ENCODE data around the gene SLC16A8. TPM values are rescaled to one million over a fixed set of nuclear protein-coding genes. Genes with fewer than 3 reads are reported as not detected.

SLC16A8 gene
- total and polyA plus RNA-seq, 9 donors: 0.39 to 0.52 TPM; not detected in 7

- Histone ChIP-seq H3K36me3 (no peaks in the 10 kb centered on the region), H3K4me3 (no peak overlapping the region), H3K9me3 (no peaks in the 10 kb centered on the region), H3K4me1 (ENCODE audit: insufficient read depth) (peaks cover 2% of the 10 kb centered on the region), H3K27me3 (no peaks in the 10 kb centered on the region), H3K27ac (no peak overlapping the region)
- intact Hi-C loops (cut with DNase I): no loop called here
- TF ChIP-seq CTCF (IDR thresholded peaks at IDR 0.05) (no peak), POLR2A (IDR thresholded peaks at IDR 0.05) (no peak), EP300 (IDR thresholded peaks at IDR 0.05) (no peak)
- WGBS, 3 donors: 86 to 88% (median 88%) methylated on average over 23 of the region's 23 CpGs
- no peak for DNase-seq
These were observed 43.1 kb upstream of the SLC16A8 start for GRCh38 chr22:38126928-38127668.

- H3K27ac ChIP-seq: no peak overlapping the region
- 87 to 93% (median 87%) methylated on average over 11 of the region's 11 CpGs for WGBS, 3 donors
- no peak for DNase-seq
- H3K4me3 ChIP-seq: no peak overlapping the region
- no peaks in the 10 kb centered on the region for H3K4me1 ChIP-seq (ENCODE audit: insufficient read depth)
- no peaks in the 10 kb centered on the region for H3K9me3 ChIP-seq
- intact Hi-C loops (cut with DNase I): no loop called here
- TF ChIP-seq POLR2A (IDR thresholded peaks at IDR 0.05) (no peak), EP300 (IDR thresholded peaks at IDR 0.05) (no peak), CTCF (IDR thresholded peaks at IDR 0.05) (no peak)
- no peaks in the 10 kb centered on the region for H3K27me3 ChIP-seq
- H3K36me3 ChIP-seq: no peaks in the 10 kb centered on the region
These were observed 41.8 kb upstream of the SLC16A8 start for GRCh38 chr22:38125751-38126201.

GRCh38 chr22:38125038-38125610 is 41.1 kb upstream of the SLC16A8 start:
- no peaks in the 10 kb centered on the region for H3K9me3 ChIP-seq
- H3K4me3 ChIP-seq: no peak overlapping the region
- intact Hi-C loops (cut with DNase I): no loop called here
- H3K27ac ChIP-seq: no peak overlapping the region
- no peak for TF ChIP-seq POLR2A (IDR thresholded peaks at IDR 0.05)
- TF ChIP-seq CTCF (IDR thresholded peaks at IDR 0.05): no peak
- no peak for TF ChIP-seq EP300 (IDR thresholded peaks at IDR 0.05)
- H3K4me1 ChIP-seq (ENCODE audit: insufficient read depth): no peaks in the 10 kb centered on the region
- no peaks in the 10 kb centered on the region for H3K27me3 ChIP-seq
- no peak for DNase-seq
- whole genome bisulfite sequencing, 3 donors: 92 to 95% (median 93%) methylated on average over 14 of the region's 14 CpGs
- H3K36me3 ChIP-seq: no peaks in the 10 kb centered on the region

- intact Hi-C loops (cut with DNase I): no loop called here
- Histone ChIP-seq H3K9me3 (no peaks in the 10 kb centered on the region), H3K27me3 (no peaks in the 10 kb centered on the region), H3K4me1 (ENCODE audit: insufficient read depth) (no peaks in the 10 kb centered on the region), H3K4me3 (no peak overlapping the region), H3K36me3 (no peaks in the 10 kb centered on the region), H3K27ac (no peak overlapping the region)
- no peak for TF ChIP-seq EP300 (IDR thresholded peaks at IDR 0.05)
- TF ChIP-seq CTCF (IDR thresholded peaks at IDR 0.05): no peak
- DNase-seq: no peak
- WGBS, 3 donors: 90 to 93% (median 92%) methylated on average over 21 of the region's 21 CpGs
These were observed 40.4 kb upstream of the SLC16A8 start for GRCh38 chr22:38124236-38124974.
